ENCODE results near the gene FKBP2. TPM values are rescaled to one million over a fixed set of nuclear protein-coding genes. Genes with fewer than 3 reads are reported as not detected.

The FKBP2 gene
- total and polyA plus RNA-seq, 2 of the 13 experiments (the other 11 are each of a cell fraction or from before 2014, with no cell fraction given), result 30.1 to 53.3 TPM

- TF ChIP-seq ZNF703 (CRISPR knock-in tag; IDR thresholded peaks at IDR 0.05; ENCODE audit: borderline replicate concordance) (peak; percentile 66; the same call in 1 of the 2 replicates), GMEB1 (CRISPR knock-in tag; IDR thresholded peaks at IDR 0.05; ENCODE audit: borderline replicate concordance) (peak; percentile 84), PPARG (CRISPR knock-in tag; conservative IDR thresholded peaks at IDR 0.05) (peak; percentile 24; the same call in 1 of the 2 replicates), RCOR2 (CRISPR knock-in tag; IDR thresholded peaks at IDR 0.05) (no peak), ZNF546 (CRISPR knock-in tag; conservative IDR thresholded peaks at IDR 0.05) (no peak), GMEB2 (CRISPR knock-in tag; IDR thresholded peaks at IDR 0.05; ENCODE audit: low read depth) (peak; percentile 54; the same call in 1 of the 2 replicates), ZNF263 (CRISPR knock-in tag; IDR thresholded peaks at IDR 0.05) (no peak), ZNF101 (CRISPR knock-in tag; IDR thresholded peaks at IDR 0.05; ENCODE audit: borderline replicate concordance, low read depth) (no peak), KDM2A (CRISPR knock-in tag; IDR thresholded peaks at IDR 0.05; ENCODE audit: borderline replicate concordance, low read depth) (peak; percentile 84; the same call in 1 of the 2 replicates), ZNF879 (CRISPR knock-in tag; IDR thresholded peaks at IDR 0.05) (peak; percentile 81; the same call in 1 of the 2 replicates), ZNF484 (CRISPR knock-in tag; IDR thresholded peaks at IDR 0.05; ENCODE audit: borderline replicate concordance, low read depth) (no peak), ZFYVE20 (CRISPR knock-in tag; IDR thresholded peaks at IDR 0.05; ENCODE audit: borderline replicate concordance, low read depth) (no peak), ZNF780A (CRISPR knock-in tag; IDR thresholded peaks at IDR 0.05) (no peak), ZNF225 (CRISPR knock-in tag; IDR thresholded peaks at IDR 0.05) (no peak), HDAC6 (IDR thresholded peaks at IDR 0.05; ENCODE audit: low read depth, low read length) (no peak), FOXM1 (CRISPR knock-in tag; IDR thresholded peaks at IDR 0.05) (no peak)
- TF ChIP-seq, protein P1, sequence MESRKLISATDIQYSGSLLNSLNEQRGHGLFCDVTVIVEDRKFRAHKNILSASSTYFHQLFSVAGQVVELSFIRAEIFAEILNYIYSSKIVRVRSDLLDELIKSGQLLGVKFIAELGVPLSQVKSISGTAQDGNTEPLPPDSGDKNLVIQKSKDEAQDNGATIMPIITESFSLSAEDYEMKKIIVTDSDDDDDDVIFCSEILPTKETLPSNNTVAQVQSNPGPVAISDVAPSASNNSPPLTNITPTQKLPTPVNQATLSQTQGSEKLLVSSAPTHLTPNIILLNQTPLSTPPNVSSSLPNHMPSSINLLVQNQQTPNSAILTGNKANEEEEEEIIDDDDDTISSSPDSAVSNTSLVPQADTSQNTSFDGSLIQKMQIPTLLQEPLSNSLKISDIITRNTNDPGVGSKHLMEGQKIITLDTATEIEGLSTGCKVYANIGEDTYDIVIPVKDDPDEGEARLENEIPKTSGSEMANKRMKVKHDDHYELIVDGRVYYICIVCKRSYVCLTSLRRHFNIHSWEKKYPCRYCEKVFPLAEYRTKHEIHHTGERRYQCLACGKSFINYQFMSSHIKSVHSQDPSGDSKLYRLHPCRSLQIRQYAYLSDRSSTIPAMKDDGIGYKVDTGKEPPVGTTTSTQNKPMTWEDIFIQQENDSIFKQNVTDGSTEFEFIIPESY (CRISPR knock-in tag; IDR thresholded peaks at IDR 0.05), result no peak
- TF ChIP-seq, protein P2, sequence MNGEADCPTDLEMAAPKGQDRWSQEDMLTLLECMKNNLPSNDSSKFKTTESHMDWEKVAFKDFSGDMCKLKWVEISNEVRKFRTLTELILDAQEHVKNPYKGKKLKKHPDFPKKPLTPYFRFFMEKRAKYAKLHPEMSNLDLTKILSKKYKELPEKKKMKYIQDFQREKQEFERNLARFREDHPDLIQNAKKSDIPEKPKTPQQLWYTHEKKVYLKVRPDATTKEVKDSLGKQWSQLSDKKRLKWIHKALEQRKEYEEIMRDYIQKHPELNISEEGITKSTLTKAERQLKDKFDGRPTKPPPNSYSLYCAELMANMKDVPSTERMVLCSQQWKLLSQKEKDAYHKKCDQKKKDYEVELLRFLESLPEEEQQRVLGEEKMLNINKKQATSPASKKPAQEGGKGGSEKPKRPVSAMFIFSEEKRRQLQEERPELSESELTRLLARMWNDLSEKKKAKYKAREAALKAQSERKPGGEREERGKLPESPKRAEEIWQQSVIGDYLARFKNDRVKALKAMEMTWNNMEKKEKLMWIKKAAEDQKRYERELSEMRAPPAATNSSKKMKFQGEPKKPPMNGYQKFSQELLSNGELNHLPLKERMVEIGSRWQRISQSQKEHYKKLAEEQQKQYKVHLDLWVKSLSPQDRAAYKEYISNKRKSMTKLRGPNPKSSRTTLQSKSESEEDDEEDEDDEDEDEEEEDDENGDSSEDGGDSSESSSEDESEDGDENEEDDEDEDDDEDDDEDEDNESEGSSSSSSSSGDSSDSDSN (CRISPR knock-in tag; IDR thresholded peaks at IDR 0.05), result peak; percentile 81
Measured at GRCh38 chr11:64225608-64226506, 15.0 kb upstream of the FKBP2 start, which contains the start of the genes NUDT22 and TRPT1 (continued).

Data from HepG2 (cell line).